IMR-90 (cell line): ENCODE results near the gene C11orf98. TPM values are rescaled to one million over a fixed set of nuclear protein-coding genes. Genes with fewer than 3 reads are reported as not detected.

Experiments
- microRNA-seq, 2 experiments: library from miRNA; stranded (forward) in 1 of 2; unstranded in 1 of 2; fragments of 10-50 nt in 1 of 2; fragments of <30 nt in 1 of 2; gene quantifications in 1 of 2; microRNA quantifications in 1 of 2; one replicate each; pipeline versions ENCODE3 to v1.1.0; 2013 to 2020; ENCODE audit not compliant: insufficient read depth in 1 of 2, insufficient read length in 1 of 2, unreplicated experiment in 1 of 2
- polyA plus RNA-seq, 3 experiments: library from polyadenylated mRNA; depleted of rRNA; stranded (reverse); fragments of >200 nt; gene quantifications; 2 replicates each; pipeline ENCODE4 v1.2.3, GENCODE V29; 2012; ENCODE audit warnings: low replicate concordance in 1 of 3
- small RNA-seq, 5 experiments: library from RNA; depleted of rRNA; stranded (forward); fragments of <200 nt; gene quantifications; one replicate each; pipeline ENCODE3, GENCODE V24; 2012
- total RNA-seq: library from RNA; depleted of rRNA; stranded (reverse); fragments of >200 nt; gene quantifications from 2 replicates; pipeline ENCODE4 v1.2.3, GENCODE V29; 2012; rRNA removed

C11orf98 gene
- total and polyA plus RNA-seq, 2 of the 4 experiments (the other 2 are of a cell fraction), result 41.2 to 62.3 TPM

Small RNAs within 50 kb of the gene (microRNA-seq; reads per million reads assigned to microRNA genes)
- gene SNORA57 (ENCODE audit: insufficient read depth, insufficient read length), result not detected

Small RNAs within 50 kb of the gene (small RNA-seq; reads per million reads assigned to genes)
- 0 reads per million in 5 experiments for gene SNORA57

Other genes starting within 250 kb of the C11orf98 start
- not detected in 2 replicates for gene SCGB1A1, start 246.2 kb downstream of the C11orf98 start, total RNA-seq
- gene SCGB1A1, start 246.2 kb downstream of the C11orf98 start, polyA plus RNA-seq (2012; rRNA removed), result not detected in 2 replicates
- gene AHNAK, start 118.4 kb downstream of the C11orf98 start, total RNA-seq, result 695 and 735 TPM in 2 replicates
- 80.7 and 95.1 TPM in 2 replicates for gene AHNAK, start 118.4 kb downstream of the C11orf98 start, polyA plus RNA-seq (2012; rRNA removed)
- 1,598 and 1,857 TPM in 2 replicates for gene EEF1G, start 91.3 kb downstream of the C11orf98 start, total RNA-seq
- 1,684 and 1,697 TPM in 2 replicates for gene EEF1G, start 91.3 kb downstream of the C11orf98 start, polyA plus RNA-seq (2012; rRNA removed)
- gene TUT1, start 73.7 kb downstream of the C11orf98 start, total RNA-seq, result 3.3 and 4.3 TPM in 2 replicates
- gene TUT1, start 73.7 kb downstream of the C11orf98 start, polyA plus RNA-seq (2012; rRNA removed), result 10.1 TPM in 2 replicates
- 126 and 136 TPM in 2 replicates for gene MTA2, start 63.3 kb downstream of the C11orf98 start, total RNA-seq
- 28.0 and 34.8 TPM in 2 replicates for gene MTA2, start 63.3 kb downstream of the C11orf98 start, polyA plus RNA-seq (2012; rRNA removed)
- 4.4 and 5.0 TPM in 2 replicates for gene EML3, start 52.4 kb downstream of the C11orf98 start, total RNA-seq
- gene EML3, start 52.4 kb downstream of the C11orf98 start, polyA plus RNA-seq (2012; rRNA removed), result 24.7 and 26.1 TPM in 2 replicates
- 2.2 TPM in 2 replicates for gene ROM1, start 52.0 kb downstream of the C11orf98 start, total RNA-seq
- gene ROM1, start 52.0 kb downstream of the C11orf98 start, polyA plus RNA-seq (2012; rRNA removed), result 1.7 and 2.5 TPM in 2 replicates
- gene B3GAT3, start 43.2 kb downstream of the C11orf98 start, total RNA-seq, result 10.4 and 10.6 TPM in 2 replicates
- gene B3GAT3, start 43.2 kb downstream of the C11orf98 start, polyA plus RNA-seq (2012; rRNA removed), result 38.4 and 51.7 TPM in 2 replicates
- gene GANAB, start 18.6 kb downstream of the C11orf98 start, total RNA-seq, result 182 and 209 TPM in 2 replicates
- 323 and 344 TPM in 2 replicates for gene GANAB, start 18.6 kb downstream of the C11orf98 start, polyA plus RNA-seq (2012; rRNA removed)
- 8.9 and 11.8 TPM in 2 replicates for gene INTS5, start 11.9 kb downstream of the C11orf98 start, total RNA-seq
- 14.7 and 14.8 TPM in 2 replicates for gene INTS5, start 11.9 kb downstream of the C11orf98 start, polyA plus RNA-seq (2012; rRNA removed)
- 6.4 and 7.9 TPM in 2 replicates for gene CSKMT, start 102 bp upstream of the C11orf98 start, total RNA-seq
- gene CSKMT, start 102 bp upstream of the C11orf98 start, polyA plus RNA-seq (2012; rRNA removed), result 5.3 and 6.2 TPM in 2 replicates
- gene UQCC3, start 6.5 kb upstream of the C11orf98 start, total RNA-seq, result 5.7 and 6.7 TPM in 2 replicates
- gene UQCC3, start 6.5 kb upstream of the C11orf98 start, polyA plus RNA-seq (2012; rRNA removed), result 9.7 and 13.7 TPM in 2 replicates
- 1.4 and 1.6 TPM in 2 replicates for gene LBHD1, start 7.1 kb upstream of the C11orf98 start, total RNA-seq
- 2.9 and 4.0 TPM in 2 replicates for gene LBHD1, start 7.1 kb upstream of the C11orf98 start, polyA plus RNA-seq (2012; rRNA removed)
- 50.0 and 83.0 TPM in 2 replicates for gene UBXN1, start 13.9 kb upstream of the C11orf98 start, total RNA-seq
- 81.6 and 96.9 TPM in 2 replicates for gene UBXN1, start 13.9 kb upstream of the C11orf98 start, polyA plus RNA-seq (2012; rRNA removed)
- 0.28 and 0.36 TPM in 2 replicates for gene LRRN4CL, start 24.3 kb upstream of the C11orf98 start, total RNA-seq
- 0.84 and 1.1 TPM in 2 replicates for gene LRRN4CL, start 24.3 kb upstream of the C11orf98 start, polyA plus RNA-seq (2012; rRNA removed)
- gene BSCL2, start 42.2 kb upstream of the C11orf98 start, total RNA-seq, result 19.4 and 26.2 TPM in 2 replicates
- 46.0 and 47.1 TPM in 2 replicates for gene BSCL2, start 42.2 kb upstream of the C11orf98 start, polyA plus RNA-seq (2012; rRNA removed)
- not detected in 2 replicates for gene GNG3, start 42.5 kb upstream of the C11orf98 start, total RNA-seq
- gene GNG3, start 42.5 kb upstream of the C11orf98 start, polyA plus RNA-seq (2012; rRNA removed), result not detected in 2 replicates
- 3.9 and 5.0 TPM in 2 replicates for gene HNRNPUL2, start 62.2 kb upstream of the C11orf98 start, total RNA-seq
- 25.5 and 30.2 TPM in 2 replicates for gene HNRNPUL2, start 62.2 kb upstream of the C11orf98 start, polyA plus RNA-seq (2012; rRNA removed)
- 37.1 and 45.5 TPM in 2 replicates for gene TTC9C, start 63.3 kb upstream of the C11orf98 start, total RNA-seq
- gene TTC9C, start 63.3 kb upstream of the C11orf98 start, polyA plus RNA-seq (2012; rRNA removed), result 29.1 and 32.9 TPM in 2 replicates
- gene ZBTB3, start 89.0 kb upstream of the C11orf98 start, total RNA-seq, result 7.8 and 8.1 TPM in 2 replicates
- gene ZBTB3, start 89.0 kb upstream of the C11orf98 start, polyA plus RNA-seq (2012; rRNA removed), result 2.3 and 3.4 TPM in 2 replicates
- gene POLR2G, start 96.4 kb upstream of the C11orf98 start, total RNA-seq, result 110 and 154 TPM in 2 replicates
- 157 and 165 TPM in 2 replicates for gene POLR2G, start 96.4 kb upstream of the C11orf98 start, polyA plus RNA-seq (2012; rRNA removed)
- 8.1 and 9.5 TPM in 2 replicates for gene TAF6L, start 106.2 kb upstream of the C11orf98 start, total RNA-seq
- gene TAF6L, start 106.2 kb upstream of the C11orf98 start, polyA plus RNA-seq (2012; rRNA removed), result 13.5 and 14.5 TPM in 2 replicates
- 20.0 and 29.4 TPM in 2 replicates for gene TMEM179B, start 122.2 kb upstream of the C11orf98 start, total RNA-seq
- 67.1 and 71.5 TPM in 2 replicates for gene TMEM179B, start 122.2 kb upstream of the C11orf98 start, polyA plus RNA-seq (2012; rRNA removed)
- 9.7 and 14.2 TPM in 2 replicates for gene TMEM223, start 126.8 kb upstream of the C11orf98 start, total RNA-seq
- 15.7 and 18.0 TPM in 2 replicates for gene TMEM223, start 126.8 kb upstream of the C11orf98 start, polyA plus RNA-seq (2012; rRNA removed)
- gene NXF1, start 140.2 kb upstream of the C11orf98 start, total RNA-seq, result 26.3 and 27.5 TPM in 2 replicates
- gene NXF1, start 140.2 kb upstream of the C11orf98 start, polyA plus RNA-seq (2012; rRNA removed), result 90.4 and 97.4 TPM in 2 replicates
- 48.6 and 49.5 TPM in 2 replicates for gene STX5, start 166.8 kb upstream of the C11orf98 start, total RNA-seq
- 43.1 and 43.5 TPM in 2 replicates for gene STX5, start 166.8 kb upstream of the C11orf98 start, polyA plus RNA-seq (2012; rRNA removed)
- gene TEX54, start 167.6 kb upstream of the C11orf98 start, total RNA-seq, result not detected in 2 replicates
- gene TEX54, start 167.6 kb upstream of the C11orf98 start, polyA plus RNA-seq (2012; rRNA removed), result not detected in 2 replicates
- gene WDR74, start 174.4 kb upstream of the C11orf98 start, total RNA-seq, result 40.8 and 44.3 TPM in 2 replicates
- 38.4 and 41.9 TPM in 2 replicates for gene WDR74, start 174.4 kb upstream of the C11orf98 start, polyA plus RNA-seq (2012; rRNA removed)
- gene SLC3A2, start 215.7 kb upstream of the C11orf98 start, total RNA-seq, result 114 and 140 TPM in 2 replicates
- 239 TPM in 2 replicates for gene SLC3A2, start 215.7 kb upstream of the C11orf98 start, polyA plus RNA-seq (2012; rRNA removed)